CD4-positive, alpha-beta T cell treated with Interleukin-15 for 1 hour (primary cell): ENCODE data around the gene ST3GAL2.
"Not testable (repeated sequence)": the region's sequence is repeated elsewhere in the genome, so short reads cannot be mapped to it uniquely, and the experiment has no call there.

Source experiments
- DNase-seq: peaks from one replicate; pipeline ENCODE4 v3.0.0-alpha.2; 2020

Gene ST3GAL2

DNA sequence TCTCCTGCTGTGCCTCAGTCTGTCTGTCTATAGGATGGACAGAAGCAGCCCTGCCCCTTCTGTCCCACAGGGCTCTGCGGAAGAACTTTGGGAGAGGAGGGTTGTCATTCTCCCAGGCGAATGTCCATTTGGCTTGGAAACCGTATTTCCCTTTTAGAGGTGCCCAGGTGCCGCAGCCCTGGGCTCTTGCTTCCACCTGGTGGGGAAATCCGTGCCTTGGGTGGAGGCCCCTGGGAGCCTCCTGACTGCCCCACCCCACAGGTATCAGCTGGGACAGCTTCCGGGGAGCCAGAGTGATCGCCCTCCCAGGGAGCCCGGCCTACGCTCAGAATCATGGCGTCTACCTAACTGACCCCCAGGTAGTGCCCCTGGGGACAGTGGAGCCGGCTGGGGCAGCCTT lies 28.2 kb upstream of the ST3GAL2 start:
- no peak for DNase-seq

DNA sequence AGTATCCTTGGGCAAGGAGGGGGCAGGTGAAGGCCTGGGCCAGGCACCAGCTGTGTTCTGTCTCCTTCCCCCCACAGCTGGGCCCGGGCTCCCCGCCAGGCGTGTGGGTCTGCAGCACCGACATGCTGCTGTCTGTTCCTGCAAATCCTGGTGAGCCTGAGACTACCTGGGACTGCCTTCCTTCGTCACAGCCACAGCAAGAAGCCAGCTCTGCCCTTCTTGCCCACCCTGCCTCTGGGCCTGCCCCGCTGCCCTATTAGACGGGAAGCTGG lies 27.8 kb upstream of the ST3GAL2 start:
- DNase-seq = no peak

DNA sequence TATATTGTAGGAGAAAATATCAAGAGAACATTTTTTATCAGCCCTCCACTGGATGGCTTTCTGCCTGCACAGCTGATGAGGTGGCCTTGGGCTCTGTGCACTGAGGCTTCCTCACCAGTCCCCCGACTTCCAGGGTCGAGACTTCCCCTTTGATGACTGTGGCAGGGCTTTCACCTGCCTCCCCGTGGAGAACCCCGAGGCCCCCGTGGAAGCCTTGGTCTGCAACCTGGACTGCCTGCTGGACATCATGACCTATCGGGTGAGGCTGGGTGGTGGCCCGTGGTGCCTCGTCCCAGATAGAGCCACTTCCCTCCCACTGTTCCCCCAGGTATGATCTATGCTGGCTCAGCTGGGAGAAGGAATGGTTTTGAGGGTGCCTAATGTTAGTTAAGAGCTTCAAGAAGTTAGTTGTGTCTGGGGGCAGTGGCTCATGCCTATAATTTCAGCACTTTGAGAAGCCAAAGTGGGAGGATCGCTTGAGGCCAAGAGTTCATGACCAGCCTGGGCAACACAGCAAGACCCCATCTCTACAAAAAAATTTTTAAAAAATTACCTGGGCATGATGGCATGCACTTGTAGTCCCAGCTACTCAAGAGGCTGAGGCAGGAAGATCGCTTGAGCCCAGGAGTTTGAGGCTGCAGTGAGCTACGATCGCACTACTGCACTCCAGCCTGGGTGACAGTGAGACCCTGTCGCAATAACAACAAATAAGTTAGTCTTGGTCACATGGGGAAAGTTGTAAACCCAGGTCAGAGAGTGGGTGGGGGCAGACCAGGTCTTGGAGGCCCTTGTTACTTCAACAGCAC lies 27.3 kb upstream of the ST3GAL2 start:
- DNase-seq = no peak

DNA sequence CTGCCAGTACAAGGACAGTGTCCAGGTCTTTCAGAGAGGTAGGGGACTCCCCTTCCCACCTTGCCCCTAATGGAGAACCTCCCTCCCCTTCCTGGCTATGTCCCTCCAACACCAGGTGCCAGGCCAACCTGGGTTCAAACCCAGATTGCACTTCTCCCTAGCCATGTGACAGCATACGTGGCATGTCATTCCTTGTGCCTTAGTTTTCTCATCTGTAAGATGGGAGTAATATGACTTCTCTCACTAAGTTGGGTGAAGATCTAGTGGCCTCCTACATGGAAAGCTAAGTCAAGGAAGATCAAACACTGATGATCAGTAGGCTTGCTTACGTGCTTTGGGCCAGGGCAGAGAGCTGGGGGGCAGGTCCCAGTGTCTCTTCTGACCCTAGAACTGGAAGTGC lies 24.3 kb upstream of the ST3GAL2 start:
- no peak for DNase-seq

DNA sequence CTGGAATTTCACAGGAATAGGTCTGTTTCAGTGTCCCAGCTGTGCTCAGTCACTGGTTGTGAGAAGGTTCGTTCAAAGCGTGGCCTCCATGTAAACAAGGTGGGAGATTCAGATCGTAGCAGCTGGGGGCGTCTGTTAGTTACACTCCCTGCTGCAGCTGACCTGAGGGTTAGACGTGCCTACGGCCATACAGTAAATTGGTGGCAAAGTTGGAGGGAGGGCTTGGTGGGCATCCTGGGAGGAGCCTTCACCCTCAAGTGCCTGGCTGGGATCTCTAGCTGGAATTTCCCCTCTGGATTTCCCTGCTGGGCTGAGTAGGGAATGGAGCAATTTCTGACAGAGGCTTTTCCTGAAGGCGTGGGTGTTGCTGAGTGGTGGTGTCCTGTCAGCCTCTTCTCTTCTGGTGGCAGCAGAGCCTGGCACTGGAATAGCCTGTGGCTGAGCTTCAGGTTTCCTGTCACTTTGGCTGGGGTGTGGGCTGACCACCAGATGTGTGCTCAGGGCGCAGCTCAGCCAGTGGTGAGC lies 21.9 kb upstream of the ST3GAL2 start:
- no peak for DNase-seq

DNA sequence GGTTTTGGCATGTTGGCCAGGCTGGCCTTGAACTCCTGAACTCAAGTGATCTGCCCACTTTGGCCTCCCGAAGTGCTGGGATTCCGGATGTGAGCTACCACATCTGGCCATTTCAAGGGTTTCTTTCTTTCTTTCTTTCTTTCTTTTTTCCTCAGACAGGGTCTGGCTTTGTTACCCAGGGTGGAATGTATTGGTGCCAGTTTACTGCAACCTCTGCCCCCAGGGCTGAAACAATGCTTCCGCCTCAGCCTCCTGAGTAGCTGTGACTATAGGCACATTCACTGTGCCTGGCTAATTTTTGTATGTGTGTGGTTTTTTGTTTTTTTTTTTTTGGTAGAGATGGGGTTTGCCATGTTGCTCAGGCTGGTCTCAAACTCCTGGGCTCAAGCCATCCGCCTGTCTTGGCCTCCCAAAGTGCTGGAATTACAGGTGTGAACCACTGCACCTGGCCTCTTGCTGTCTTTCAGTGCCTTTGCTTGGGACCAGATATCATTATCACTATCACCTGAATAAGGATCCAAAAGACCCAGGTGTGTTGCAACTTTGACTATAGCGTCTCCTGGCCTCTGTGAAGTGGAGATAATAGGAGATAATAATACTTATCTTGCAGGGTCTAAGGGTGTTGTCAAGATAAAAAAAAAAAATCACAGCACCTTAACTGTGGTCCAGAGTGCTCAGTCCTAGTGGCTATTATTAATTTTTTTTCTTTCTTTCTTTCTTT lies 18.7 kb upstream of the ST3GAL2 start:
- no peak for DNase-seq

DNA sequence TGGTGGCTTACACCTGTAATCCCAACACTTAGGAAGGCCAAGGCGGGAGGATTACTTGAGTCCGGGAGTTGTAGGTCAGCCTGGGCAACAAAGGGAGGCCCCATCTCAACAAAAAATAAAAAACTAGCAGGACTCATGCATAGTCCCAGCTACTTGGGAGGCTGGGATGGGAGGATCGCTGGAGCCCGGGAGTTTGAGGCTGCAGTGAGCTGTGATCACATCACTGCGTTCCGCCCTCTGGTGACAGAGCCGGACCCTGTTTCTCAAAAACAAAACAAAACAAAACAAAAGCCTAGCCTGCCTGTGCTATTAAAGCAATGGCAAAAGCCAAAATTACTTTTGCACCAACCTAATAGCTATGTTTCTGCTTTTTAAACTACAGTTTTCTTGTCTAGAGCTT lies 17.0 kb upstream of the ST3GAL2 start:
- no peak for DNase-seq

DNA sequence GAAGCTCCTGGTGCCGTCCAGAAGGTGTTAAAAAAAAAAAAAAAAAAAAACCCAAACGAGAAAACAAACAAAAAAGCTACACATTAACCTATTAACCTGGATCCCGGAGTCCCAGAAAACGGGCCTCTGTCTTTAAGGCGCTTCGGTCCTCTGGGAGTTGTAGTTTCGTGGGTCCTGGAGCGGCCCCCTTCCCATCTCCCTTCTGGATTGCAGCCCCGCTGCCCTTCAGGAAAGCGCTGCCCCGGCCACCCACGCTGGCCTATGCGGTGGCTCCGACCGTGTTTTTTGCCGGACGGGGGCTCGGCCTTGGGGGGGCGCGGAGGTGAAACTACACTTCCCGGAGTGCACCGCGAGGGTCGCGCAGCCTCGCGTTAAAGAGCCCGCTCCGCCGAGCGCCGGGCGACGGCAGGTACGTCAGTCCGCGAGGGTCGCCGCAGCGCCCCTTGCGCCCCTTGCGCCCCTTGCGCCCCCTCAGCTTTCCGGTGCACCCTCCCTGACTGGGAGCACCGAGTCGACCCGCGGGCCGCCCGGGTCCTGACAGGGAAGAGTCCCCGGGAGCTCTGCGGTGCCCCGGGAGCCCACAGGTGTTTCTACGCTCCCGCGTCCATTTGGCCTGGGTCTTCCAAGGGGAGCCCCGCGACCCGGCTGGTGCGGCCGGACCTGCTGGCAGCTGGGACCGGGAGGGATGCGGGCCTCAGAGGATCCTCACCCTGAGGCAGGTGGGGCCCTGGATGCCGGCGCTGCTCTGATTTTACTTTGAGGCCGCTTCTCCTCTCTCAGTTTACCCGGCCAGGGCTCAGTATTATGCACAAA lies 15.5 kb upstream of the ST3GAL2 start, which contains the start of gene FCSK:
FCSK (plus strand) TSS at position 374 of the 813 bp plus-strand sequence. CDS start 8,596 bp downstream, outside the sequence.
- DNase-seq = peak; percentile 72

DNA sequence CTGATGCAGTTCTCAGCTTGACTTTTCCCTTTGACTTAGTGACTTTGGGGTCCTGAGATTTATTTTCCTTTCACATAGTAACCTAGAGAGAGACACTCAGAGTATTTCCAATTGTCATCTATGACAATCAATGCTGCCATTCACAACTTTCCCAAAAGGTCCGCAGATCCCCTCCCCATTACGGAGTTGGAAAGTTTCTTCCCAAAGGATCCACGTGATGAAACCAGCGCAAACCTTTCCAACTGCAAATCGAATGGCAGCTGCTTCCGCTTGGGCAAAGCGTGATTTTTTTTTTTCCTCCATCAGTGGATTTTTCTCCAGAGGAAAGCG lies 15.0 kb upstream of the ST3GAL2 start:
- no peak for DNase-seq

DNA sequence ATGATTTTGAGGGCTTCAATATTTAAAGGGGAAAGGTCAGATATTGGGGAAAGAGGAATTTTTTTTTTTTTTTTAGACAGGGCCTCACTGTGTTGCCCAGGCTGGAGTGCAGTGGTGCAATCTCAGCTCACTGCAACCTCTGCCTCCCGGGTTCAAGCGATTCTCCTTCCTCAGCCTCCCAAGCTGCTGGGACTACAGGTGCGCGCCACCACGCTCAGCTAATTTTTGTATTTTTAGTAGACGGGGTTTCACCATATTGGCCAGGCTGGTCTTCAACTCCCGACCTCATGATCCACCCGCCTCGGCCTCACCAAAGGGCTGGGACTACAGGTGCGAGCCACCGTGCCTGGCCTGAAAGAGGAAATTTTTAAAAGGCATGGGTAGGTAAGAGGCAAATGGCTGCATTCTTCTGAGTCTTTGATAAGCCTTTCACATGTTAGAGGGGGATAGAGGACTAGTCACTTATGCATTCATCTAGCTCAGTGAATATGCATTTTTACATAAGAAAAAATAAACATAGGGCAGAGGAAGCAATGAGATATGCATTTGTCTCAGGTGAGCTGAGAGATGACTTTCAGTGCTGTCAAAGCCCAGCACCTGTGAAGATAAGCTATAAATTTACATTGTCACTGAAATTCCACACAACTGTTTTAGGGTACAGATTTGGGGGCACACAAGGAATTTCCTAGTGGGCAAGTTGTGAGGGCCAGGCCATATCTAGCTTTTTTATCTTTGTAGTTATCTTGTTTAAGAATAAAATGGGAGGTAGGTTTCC lies 14.4 kb upstream of the ST3GAL2 start:
- DNase-seq = no peak

DNA sequence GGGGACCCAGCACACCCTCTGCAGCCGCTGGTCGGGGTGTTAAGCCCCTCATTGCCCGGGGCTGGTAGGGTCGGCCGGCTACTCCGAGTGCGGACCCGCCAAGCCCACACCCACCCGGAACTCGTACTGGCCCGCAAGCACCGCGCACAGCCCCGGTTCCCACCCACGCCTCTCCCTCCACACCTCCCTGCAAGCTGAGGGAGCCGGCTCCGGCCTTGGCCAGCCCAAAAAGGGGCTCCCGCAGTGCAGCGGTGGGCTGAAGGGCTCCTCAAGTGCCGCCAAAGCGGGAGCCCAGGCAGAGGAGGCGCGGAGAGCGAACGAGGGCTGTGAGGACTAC lies 12.1 kb upstream of the ST3GAL2 start:
- not testable (repeated sequence) for DNase-seq

DNA sequence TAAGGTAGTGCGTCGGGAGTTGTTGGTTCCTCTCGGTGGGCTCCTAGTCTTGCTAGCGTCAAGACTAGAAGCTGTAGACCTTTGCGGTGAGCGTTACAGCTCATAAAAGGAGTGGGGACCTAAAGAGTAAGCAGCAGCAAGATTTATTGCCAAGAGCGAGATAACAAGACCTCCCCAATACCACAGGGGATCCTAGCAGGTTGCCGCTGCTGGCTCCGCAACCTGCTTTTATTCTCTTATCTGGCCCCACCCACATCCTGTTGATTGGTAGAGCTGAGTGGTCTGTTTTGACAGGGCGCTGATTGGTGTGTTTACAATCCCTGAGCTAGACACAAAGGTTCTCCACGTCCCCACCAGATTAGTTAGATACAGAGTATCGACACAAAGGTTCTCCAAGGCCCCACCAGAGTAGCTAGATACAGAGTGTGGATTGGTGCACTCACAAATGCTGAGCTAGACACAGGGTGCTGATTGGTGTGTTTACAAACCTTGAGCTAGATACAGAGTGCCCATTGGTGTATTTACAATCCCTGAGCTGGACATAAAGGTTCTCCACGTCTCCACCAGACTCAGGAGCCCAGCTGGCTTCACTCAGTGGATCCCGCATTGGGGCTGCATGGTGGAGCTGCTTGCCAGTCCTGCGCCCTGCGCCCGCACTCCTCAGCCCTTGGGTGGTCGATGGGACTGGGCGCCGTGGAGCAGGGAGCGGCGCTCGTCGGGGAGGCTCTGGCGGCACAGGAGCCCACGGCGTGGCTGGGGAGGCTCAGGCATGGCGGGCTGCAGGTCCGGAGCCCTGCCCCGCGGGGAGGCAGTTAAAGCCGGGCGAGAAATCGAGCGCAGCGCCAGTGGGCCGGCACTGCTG lies 11.5 kb upstream of the ST3GAL2 start:
- not testable (repeated sequence) for DNase-seq

DNA sequence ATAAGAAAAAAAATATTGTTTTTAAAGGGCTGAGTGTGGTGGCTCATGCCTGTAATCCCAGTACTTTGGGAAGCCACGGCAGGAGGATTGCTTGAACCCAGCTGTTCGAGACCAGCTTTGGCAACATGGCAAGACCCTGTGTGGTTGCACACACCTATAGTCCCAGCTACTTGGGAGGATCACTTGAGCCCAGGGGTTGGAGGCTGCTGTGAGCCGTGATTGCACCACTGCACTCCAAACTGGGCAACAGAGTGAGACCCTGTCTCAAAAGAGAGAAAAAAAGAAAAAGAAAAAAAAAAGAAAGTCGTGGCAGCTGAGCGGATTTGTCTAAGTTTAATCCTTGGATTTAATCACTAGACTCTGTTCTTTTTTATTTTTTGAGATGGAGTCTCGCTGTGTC lies 9.2 kb upstream of the ST3GAL2 start:
- DNase-seq = no peak

DNA sequence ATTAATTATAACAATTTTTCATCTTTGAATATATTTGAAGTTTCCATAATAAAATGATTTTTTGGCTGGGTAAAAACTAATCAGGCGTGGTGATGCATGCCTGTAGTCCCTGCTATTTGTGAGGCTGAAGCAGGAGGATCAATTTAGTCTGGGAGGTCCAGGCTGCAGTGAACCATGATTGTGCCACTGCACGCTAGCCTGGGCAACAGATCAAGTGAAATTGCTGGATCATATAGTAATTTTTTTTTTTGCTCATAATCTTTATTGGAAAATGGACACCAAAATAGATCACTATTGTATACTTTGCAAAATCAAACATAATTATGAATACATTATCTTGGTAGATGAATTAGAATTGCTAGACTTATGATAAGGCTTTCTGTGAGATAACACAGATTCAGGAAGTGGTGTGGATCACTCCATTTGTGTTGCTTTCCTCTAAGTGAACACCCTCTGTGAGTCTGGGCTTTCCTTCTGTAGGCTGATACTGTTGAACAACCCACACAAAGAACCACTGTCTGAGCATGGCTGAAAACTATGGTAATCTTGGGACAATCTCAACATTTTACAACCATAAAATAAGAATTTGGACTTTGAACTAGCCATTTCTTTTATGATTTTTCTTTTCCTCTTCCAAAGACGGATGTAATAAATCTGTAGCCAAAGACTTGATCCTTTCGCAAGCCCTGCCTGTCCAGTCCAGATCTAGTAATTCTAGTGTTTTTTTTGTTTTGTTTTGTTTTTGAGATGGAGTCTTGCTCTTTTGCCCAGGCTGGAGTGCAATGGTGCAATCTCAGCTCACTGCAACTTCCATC lies 5.6 kb upstream of the ST3GAL2 start:
- DNase-seq = no peak

DNA sequence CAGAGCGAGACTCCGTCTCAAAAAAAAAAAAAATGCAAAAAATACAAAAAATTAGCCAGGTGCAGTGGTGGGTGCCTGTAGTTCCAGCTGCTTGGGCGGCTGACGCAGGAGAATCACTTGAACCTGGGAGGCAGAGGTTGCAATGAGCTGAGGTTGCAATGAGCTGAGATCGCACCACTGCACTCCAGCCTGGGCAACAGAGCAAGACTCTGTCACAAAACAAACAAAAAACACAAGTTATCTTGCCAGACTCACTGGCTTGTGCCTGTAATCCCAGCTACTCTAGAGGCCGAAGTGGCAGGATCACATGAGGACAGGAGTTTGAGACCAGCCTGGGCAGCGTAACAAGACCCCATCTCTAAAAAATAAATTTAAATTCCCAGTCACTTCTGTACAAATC lies 3.4 kb upstream of the ST3GAL2 start:
- DNase-seq = no peak

DNA sequence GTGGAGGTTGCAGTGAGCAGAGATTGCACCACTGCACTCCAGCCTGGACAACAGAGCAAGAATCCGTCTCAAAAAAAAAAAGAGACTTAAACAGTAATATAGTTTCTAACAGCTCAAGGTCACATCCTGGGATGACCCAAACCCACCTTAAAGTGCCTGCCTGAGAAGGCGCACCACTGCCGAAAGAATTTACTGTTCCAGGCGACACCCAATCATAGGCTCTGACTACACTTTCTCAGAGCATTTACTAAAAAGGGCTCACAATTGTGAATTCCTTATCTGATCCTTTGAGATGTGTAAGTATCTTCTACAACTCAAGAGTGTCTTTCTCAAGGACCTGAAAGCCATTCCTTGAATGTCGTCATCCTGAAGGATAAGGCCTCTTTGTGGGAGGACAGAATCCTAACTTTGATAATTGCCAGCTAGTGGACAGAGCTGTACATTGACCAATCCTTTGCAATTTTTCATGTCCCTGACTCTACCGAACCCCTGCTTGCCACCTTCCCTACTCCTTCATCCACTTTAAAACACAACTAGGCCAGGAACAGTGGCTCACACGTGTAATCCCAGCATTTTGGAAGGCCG lies 2.6 kb upstream of the ST3GAL2 start:
- DNase-seq = no peak

DNA sequence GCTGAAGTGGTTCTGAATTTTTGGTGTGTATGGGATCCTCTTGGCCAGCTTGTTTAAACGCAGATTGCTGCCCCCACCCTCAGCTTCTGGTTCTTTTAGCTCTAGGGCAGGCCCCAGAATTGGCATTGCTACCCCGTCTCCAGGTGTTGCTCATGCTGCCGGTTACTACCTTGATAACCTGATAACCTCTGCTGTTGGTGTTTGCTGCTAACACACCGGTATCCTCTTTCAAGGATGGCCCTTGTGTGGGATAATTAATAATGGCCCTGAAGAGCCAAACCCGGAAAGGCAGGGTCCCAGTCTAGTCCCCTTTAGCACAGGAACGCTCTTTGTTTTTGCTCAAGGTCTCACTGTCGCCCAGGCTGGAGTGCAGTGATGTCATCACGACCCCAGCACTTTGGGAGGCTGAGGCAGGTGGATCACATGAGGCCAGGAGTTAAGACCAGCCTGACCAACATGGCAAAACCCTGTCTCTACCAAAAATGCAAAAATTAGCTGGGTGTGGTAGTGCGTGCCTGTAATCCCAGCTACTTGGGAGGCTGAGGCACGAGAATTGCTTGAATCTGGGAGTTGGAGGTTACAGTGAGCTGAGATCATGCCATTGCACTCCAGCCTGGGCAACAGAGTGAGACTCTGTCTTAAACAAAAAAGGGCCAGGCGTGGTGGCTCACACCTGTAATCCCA lies 1.3 kb upstream of the ST3GAL2 start:
- DNase-seq = no peak

DNA sequence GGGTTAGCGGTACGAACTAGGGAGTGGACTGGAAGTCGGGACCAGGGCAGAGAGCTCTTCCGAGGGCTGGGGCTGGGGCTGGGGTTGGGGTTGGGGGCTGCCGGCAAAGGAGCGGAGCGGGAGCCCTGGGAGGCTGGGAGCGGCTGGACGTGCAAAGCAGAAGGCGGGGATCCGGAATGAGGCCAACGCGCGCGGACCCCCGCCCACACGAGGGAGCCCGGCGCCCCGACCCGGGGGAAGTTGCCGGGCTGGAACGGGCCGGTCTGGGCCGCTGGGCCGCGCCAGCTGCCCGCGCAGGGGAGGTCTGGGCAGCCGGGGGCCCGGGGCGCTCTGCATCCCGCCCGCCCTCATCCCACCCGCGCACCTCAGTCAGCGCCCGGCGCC lies 323 bp downstream of the ST3GAL2 start:
- DNase-seq = no peak

DNA sequence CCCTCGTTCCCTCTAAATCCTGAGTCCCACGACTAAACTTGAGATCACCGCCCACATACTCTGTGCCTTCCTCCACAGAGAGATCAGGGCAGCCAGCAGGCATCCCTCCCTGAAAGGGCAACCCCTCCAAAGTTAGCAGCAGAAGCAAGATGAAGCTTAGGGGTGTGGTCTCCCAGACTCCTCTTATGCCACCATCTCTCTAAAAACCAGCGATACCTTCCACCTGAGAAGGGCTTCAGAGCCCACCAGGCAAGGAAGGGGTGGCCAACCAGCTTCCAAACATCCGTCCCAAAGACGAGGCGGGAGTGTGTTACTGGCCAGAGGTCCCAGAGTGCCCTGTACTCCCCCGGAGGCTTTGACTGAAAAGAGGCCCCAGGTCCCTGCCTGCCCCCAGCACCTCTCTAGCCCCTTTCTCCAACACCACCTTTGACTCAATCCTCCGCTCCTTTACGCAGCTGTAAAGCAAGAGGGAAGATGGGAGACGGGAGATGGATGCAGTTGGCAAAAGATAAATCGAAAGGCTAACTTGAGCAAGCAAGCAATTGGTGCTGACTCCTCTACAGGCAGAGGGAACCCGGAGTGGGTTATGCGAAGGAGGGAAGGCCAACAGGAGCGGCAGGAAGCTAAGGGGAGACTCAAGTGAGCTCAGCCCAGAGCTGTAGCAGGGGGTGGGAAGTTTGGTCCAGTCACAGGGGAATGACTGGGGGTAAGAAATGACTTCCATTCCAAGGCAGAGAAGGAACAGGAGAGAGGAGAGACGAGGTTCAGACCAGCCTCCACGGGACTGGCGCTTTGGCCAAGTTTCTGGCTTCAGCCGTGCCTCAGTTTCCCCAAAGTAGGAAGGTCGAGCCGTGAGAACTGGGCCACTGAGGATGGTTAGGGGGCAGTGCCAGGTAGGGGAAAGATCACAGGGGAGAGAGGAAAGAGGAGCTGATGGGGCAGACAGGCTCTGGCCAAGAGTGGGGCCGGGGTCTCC lies 1.0 kb downstream of the ST3GAL2 start:
- DNase-seq = no peak
